RCC 7860 (cell line): ENCODE data around the gene SLC36A2.
A peak's percentile ranks its signal among the peaks of the same experiment; 100 is the strongest.
"Not testable (repeated sequence)": the region's sequence is repeated elsewhere in the genome, so short reads cannot be mapped to it uniquely, and the experiment has no call there.

Experiments used
- DNase-seq: peaks from one replicate; pipeline ENCODE4 v3.0.0-alpha.2; 2015; ENCODE audit warnings: low spot score
- FAIRE-seq: peaks from 2 replicates; lab custom pipeline; 2012; peaks lifted over from hg19 to GRCh38; lab: Jason Lieb, UNC

SLC36A2 gene

DNA sequence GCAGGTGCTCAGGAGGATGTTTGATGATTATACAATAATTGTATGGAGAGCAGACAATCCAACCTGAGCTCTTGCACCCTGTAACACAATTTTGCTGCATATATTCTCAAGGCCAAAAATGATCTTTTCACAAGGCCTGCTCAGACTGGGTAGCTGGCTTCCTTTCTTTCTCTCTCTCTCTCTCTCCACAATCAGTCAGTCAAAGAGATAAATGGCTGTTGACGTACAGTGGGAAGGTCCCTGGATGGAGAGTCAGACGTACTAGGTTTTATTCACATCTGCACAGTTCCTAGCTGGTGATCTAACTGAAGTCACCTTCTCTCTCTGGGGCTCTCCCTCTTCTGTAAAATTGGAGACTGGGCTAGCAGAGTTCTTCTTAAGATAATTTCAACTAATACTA is 19.8 kb downstream of the SLC36A2 start:
- FAIRE-seq (no peak), DNase-seq (no peak)

- no peak for FAIRE-seq
- DNase-seq, result no peak
Measured at GRCh38 chr5:151326266-151326665, 21.1 kb downstream of the SLC36A2 start.

GRCh38 chr5:151320481-151320880 is 26.9 kb downstream of the SLC36A2 start:
- FAIRE-seq (no peak), DNase-seq (no peak)

- DNase-seq (no peak), FAIRE-seq (no peak)
Measured at GRCh38 chr5:151318850-151319732, 28.3 kb downstream of the SLC36A2 start.

DNA sequence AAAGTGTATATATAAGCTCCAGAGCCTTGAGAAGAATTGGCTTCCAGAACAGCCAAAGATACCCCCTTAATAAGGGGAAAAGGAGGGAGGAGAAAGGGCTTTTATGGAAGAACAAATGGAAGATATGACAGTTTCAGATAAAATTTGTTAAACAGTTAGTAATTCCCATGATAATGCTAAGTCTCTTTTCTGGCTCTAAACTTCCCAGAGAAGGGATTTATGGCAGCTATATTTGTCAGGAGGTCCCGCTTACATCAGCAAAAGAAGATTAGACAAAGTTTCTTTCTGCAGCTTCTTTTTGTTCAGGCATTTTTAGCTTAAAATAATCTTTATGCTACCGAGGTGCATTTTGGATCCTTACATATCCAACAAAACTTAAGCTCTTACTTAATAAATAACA is 29.5 kb downstream of the SLC36A2 start:
- DNase-seq (no peak), FAIRE-seq (no peak)

DNA sequence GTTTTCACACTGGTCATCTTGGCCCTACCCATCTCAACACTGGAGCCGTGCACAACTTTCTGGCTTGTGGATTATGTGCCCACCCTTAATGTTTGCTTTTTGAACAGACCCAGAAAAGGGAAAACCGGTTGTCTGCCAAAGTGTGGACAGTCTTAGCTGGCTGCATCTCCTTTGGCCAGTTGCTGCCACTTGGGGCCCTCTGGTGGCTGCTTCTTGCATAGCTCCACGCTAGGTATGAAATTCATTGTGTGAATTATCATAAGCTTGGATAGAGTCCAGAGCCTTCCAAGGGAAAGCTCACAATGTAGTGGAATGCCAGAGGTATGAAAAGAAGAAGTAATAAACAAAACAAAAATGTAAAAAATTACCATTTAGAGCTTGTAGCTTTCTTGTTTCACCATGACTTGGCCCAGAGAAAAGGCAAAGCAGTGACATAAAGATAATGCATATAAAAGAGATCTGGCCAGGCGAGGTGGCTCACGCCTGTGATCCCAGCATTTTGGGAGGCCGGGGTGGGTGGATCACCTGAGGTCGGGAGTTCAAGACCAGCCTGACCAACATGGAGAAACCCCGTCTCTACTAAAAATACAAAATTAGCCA is 31.3 kb downstream of the SLC36A2 start:
- DNase-seq, result peak; percentile 21
- FAIRE-seq, result no peak

GRCh38 chr5:151313357-151313756 is 34.0 kb downstream of the SLC36A2 start:
- FAIRE-seq (no peak), DNase-seq (no peak)

- DNase-seq (no peak), FAIRE-seq (no peak)
Measured at GRCh38 chr5:151312756-151313324, 34.5 kb downstream of the SLC36A2 start.

GRCh38 chr5:151310932-151311331 is 36.4 kb downstream of the SLC36A2 start:
- FAIRE-seq, result no peak
- no peak for DNase-seq

DNA sequence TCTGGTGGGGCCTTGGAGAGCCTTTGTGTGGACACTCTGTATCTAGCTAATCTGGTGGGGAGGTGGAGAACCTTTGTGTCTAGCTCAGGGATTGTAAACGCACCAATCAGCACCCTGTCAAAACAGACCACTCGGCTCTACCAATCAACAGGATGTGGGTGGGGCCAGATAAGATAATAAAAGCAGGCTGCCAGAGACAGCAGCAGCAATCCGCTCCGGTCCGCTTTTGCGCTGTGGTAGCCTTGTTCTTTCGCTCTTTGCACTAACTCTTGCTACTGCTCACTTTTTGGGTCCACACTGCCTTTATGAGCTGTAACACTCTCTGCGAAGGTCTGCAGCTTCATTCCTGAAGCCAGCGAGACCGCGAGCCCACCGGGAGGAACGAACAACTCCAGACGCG is 37.5 kb downstream of the SLC36A2 start:
- not testable (repeated sequence) for FAIRE-seq, DNase-seq

GRCh38 chr5:151309266-151309665 is 38.1 kb downstream of the SLC36A2 start:
- not testable (repeated sequence) for FAIRE-seq

DNA sequence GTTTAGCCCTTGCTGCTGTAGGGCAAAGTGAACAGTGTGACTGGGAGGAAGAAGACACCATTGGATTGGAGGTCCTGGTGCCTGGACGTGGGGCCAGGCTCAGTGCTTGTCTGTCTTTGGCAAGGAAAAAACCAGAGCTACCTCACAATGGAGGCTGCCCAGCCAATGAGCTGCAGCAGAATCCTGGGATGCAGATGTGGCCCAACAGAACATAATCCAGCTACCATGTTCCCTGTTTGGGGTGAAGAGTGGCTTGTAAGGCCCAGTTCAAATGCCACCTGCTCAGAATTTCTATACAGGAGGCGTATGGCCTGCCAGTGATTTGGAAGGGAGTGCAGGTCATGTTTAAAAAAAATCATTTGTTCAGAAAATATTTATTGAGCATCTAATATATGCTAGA is 43.7 kb downstream of the SLC36A2 start, which contains the start of gene SLC36A3:
TSS of gene SLC36A3 (minus strand) at position 101 of the 400 bp plus-strand sequence. CDS start 412 bp downstream, outside the sequence.
- no peak for DNase-seq
- FAIRE-seq, result no peak

More at GRCh38 chr5:151309266-151309665, 38.1 kb downstream of the SLC36A2 start:
- DNase-seq, result not testable (repeated sequence)

DNA sequence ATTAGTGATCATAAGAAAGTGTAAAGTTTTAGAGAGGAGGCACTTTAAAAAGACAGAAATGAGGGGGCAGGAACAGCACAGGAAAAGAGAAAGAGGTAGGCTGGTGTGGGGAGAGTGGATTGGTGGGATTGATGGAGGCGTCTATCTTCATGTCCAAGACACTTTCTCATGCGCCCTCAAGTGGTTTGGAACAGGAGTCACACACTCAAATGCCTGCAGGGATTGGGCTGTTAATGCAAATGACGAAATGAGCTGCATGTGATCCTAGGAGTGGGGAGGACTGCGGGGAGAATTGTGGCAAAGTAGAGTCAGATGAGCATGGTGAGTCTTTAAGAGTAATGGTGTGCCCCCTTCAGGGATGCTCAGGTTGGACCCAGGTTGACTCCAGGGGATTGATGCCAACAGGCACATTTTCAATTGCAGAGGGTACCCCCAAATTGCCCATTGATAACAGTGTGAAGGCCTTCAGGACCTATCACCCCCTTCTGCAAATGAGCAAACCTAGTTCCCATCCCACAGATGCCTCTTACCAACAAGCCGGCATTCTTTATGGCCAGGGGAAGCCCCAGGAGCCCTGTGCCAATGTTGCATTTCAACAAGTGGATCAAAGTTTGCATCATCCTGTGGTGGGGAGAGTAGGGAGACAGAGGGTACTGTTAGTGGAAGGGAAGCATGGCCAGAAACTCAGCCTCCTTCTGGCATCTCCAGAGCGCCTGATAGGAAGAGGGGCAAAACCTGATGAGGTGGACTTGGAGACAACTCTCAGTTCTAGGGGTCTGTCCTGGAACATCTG is 49.1 kb downstream of the SLC36A2 start:
- FAIRE-seq (no peak), DNase-seq (peak; percentile 10)

DNA sequence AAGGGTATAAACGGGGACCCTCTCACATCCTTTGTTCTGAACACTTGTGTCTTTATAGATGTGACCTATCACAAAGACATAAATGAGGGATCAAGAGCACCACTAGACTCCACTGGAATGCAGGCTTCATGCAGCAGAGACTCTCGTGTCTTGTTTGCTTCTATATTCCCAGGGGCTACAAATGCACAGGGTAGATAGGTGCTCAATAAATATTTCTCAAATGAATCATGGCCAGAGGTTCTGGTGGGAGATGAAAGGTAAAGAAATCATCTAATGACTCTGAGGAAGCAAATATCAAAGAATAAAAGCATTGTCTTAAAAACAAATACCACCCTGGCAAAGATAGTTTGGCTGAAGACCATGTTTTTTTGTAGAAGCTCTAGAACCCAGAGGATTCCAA is 50.4 kb downstream of the SLC36A2 start:
- FAIRE-seq (no peak), DNase-seq (no peak)

GRCh38 chr5:151296478-151296830 is 50.9 kb downstream of the SLC36A2 start:
- FAIRE-seq (no peak), DNase-seq (no peak)

- no peak for FAIRE-seq
- DNase-seq, result no peak
Measured at GRCh38 chr5:151295791-151296477, 51.4 kb downstream of the SLC36A2 start.

GRCh38 chr5:151295138-151295537 is 52.2 kb downstream of the SLC36A2 start:
- DNase-seq (no peak), FAIRE-seq (no peak)

DNA sequence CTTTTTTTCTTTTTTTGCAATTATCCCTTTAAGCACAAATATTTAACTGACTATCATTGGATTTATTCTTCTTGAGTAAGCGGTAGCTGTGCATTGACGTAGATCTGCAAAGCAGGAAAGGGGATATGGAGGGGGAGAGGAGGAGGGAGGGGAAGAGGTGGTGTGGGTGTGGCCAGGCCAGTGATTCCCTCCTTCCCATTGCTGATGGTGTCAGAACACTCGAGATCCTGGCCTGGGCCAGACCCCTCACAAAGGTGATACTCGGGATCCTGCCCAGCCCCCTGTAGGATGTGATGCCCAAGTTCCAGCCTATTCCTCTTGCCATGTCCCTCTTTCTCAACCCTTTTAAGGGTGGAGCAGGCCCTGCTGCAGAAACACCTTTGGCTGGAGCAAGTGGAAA is 53.7 kb downstream of the SLC36A2 start:
- DNase-seq, result no peak
- no peak for FAIRE-seq

DNA sequence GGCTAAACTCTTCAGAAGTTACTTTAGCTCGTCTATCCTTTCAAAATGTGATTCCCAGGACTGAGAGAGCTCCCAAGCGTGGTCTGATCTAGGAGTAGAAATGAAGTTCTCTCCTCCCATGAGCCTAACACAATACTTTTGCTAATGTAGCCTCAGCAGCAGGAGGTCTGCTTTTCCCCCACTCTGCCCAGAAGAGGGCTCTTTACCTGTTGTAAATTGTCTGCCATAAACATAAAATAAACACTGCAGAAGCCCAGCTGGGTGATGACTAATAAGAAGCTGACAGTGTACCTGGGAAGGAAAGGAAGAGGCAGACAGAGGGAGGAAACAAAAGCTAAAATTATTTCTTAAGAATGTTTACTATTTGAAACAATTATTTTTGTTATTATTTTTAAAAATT is 59.2 kb downstream of the SLC36A2 start:
- FAIRE-seq (no peak), DNase-seq (no peak)

DNA sequence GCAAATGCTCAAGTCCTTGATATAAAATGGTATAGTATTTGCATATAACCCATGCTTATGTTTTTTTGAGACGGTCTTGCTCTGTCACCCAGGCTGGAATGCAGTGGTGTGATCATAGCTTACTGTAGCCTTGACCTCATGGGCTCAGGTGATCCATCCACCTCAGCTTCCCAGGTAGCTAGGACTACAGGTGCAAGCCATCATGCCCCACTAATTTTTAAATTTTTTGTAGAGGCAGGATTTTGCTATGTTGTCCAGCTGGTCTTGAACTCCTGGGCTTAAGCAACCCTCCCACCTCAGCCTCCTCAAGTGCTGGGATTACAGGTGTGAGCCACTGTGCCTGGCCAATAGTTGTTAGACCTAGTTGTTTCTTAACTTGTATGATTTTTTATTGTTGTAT is 61.1 kb downstream of the SLC36A2 start:
- no peak for DNase-seq
- no peak for FAIRE-seq
